HG03575 (cell line): ENCODE measurements around the gene DGCR8.

Source experiments
- ATAC-seq: cut with Tn5 transposase; IDR thresholded peaks from one replicate; pipeline ENCODE4 v1.9.1; 2021; ENCODE audit not compliant: unreplicated experiment, insufficient number of reproducible peaks, low FRiP score; ENCODE audit errors: extremely low read depth

Gene DGCR8

GRCh38 chr22:20143883-20144665, 64.0 kb downstream of the DGCR8 start:
- no peak for ATAC-seq

GRCh38 chr22:20145206-20145831, 65.3 kb downstream of the DGCR8 start:
- ATAC-seq = no peak

- ATAC-seq = no peak
Observed at GRCh38 chr22:20145832-20146223, 65.8 kb downstream of the DGCR8 start.

GRCh38 chr22:20146777-20147176, 66.7 kb downstream of the DGCR8 start:
- ATAC-seq = no peak

- no peak for ATAC-seq
Observed at GRCh38 chr22:20147237-20147988, 67.4 kb downstream of the DGCR8 start.

- ATAC-seq = no peak
Observed at GRCh38 chr22:20148414-20148813, 68.4 kb downstream of the DGCR8 start.

GRCh38 chr22:20149257-20150250, 69.5 kb downstream of the DGCR8 start:
- no peak for ATAC-seq

GRCh38 chr22:20150381-20151275, 70.6 kb downstream of the DGCR8 start, which contains the start of gene CCDC188:
CCDC188 (minus strand) TSS chr22:20151055; CDS start chr22:20150986, 69 bp downstream.
- no peak for ATAC-seq

- ATAC-seq = no peak
Observed at GRCh38 chr22:20151276-20151588, 71.2 kb downstream of the DGCR8 start.

GRCh38 chr22:20152464-20152890, 72.4 kb downstream of the DGCR8 start:
- no peak for ATAC-seq

GRCh38 chr22:20153945-20154344, 73.9 kb downstream of the DGCR8 start:
- ATAC-seq = no peak

- no peak for ATAC-seq
Observed at GRCh38 chr22:20154602-20155187, 74.7 kb downstream of the DGCR8 start.

- ATAC-seq = no peak
Observed at GRCh38 chr22:20155330-20156041, 75.4 kb downstream of the DGCR8 start.

- ATAC-seq = no peak
Observed at GRCh38 chr22:20156042-20156389, 76.0 kb downstream of the DGCR8 start.

GRCh38 chr22:20156611-20157429, 76.8 kb downstream of the DGCR8 start:
- ATAC-seq = no peak

GRCh38 chr22:20157430-20158183, 77.6 kb downstream of the DGCR8 start:
- no peak for ATAC-seq
